CD14-positive monocyte (primary cell): ENCODE results near the gene BNIP2. TPM values are rescaled to one million over a fixed set of nuclear protein-coding genes. Genes with fewer than 3 reads are reported as not detected.

ENCODE experiments used
- DNase-seq, 3 donors: peaks; one replicate each; pipeline ENCODE4 v3.0.0-alpha.2; 2011 to 2022
- H2AFZ ChIP-seq: 2 replicates; pipeline ENCODE4 v1.6.0; 2012; ENCODE audit warnings: mild to moderate bottlenecking, low read depth, low read length, inconsistent platforms; ENCODE audit not compliant: insufficient read depth, poor library complexity, severe bottlenecking
- H3K27ac ChIP-seq, 2 donors: 1 replicate in 1 of 2; 2 replicates in 1 of 2; pipeline ENCODE4 v1.5.1; 2012 to 2013; ENCODE audit warnings: low read length in 2 of 2, control low read depth in 1 of 2, inconsistent platforms in 1 of 2, low read depth in 1 of 2, mild to moderate bottlenecking in 1 of 2
- H3K27me3 ChIP-seq, 2 donors: one replicate each; pipeline versions ENCODE4 v1.6.0 to v1.6.1; 2011 to 2013; ENCODE audit warnings: low read length in 2 of 2; ENCODE audit not compliant: control insufficient read depth in 2 of 2, insufficient read depth in 2 of 2
- H3K36me3 ChIP-seq, 2 donors: replicated peaks in 1 of 2; 1 replicate in 1 of 2; 2 replicates in 1 of 2; pipeline versions ENCODE4 v1.5.1 to v1.6.1; 2012 to 2013; ENCODE audit warnings: low read length in 2 of 2, control low read depth in 1 of 2, inconsistent platforms in 1 of 2, mild to moderate bottlenecking in 1 of 2; ENCODE audit not compliant: insufficient read depth in 2 of 2, control insufficient read depth in 1 of 2
- H3K4me1 ChIP-seq, 2 donors: 1 replicate in 1 of 2; 2 replicates in 1 of 2; pipeline versions ENCODE4 v1.5.1 to v1.6.1; 2012 to 2013; ENCODE audit warnings: low read length in 2 of 2, control low read depth in 1 of 2, inconsistent platforms in 1 of 2, mild to moderate bottlenecking in 1 of 2, moderate library complexity in 1 of 2; ENCODE audit not compliant: insufficient read depth in 2 of 2, control insufficient read depth in 1 of 2
- H3K4me2 ChIP-seq: replicated peaks from 2 replicates; pipeline ENCODE3; 2012; ENCODE audit warnings: low read length, moderate library complexity, mild to moderate bottlenecking; ENCODE audit not compliant: poor library complexity, severe bottlenecking; ENCODE audit errors: extremely low read depth
- H3K4me3 ChIP-seq, 3 experiments: fragments of 200-600 bp in 1 of 3; sonication (generic) in 1 of 3; replicated peaks in 1 of 3; 1 replicate in 2 of 3; 2 replicates in 1 of 3; pipeline ENCODE4 v1.5.1; 2011 to 2013; ENCODE audit warnings: low read length in 3 of 3, mild to moderate bottlenecking in 3 of 3, control low read depth in 2 of 3, low read depth in 2 of 3, inconsistent platforms in 1 of 3, moderate library complexity in 1 of 3
- H3K79me2 ChIP-seq: 2 replicates; pipeline ENCODE4 v1.6.0; 2012; ENCODE audit warnings: mild to moderate bottlenecking, control low read depth, inconsistent platforms, low read length, moderate library complexity; ENCODE audit not compliant: insufficient read depth
- H3K9ac ChIP-seq: 2 replicates; pipeline ENCODE4 v1.6.0; 2017; ENCODE audit warnings: low read length, mild to moderate bottlenecking; ENCODE audit not compliant: insufficient read depth, poor library complexity, severe bottlenecking
- H3K9me3 ChIP-seq, 2 donors: replicated peaks in 1 of 2; 1 replicate in 1 of 2; 2 replicates in 1 of 2; pipeline versions ENCODE4 v1.5.1 to v1.6.1; 2012 to 2013; ENCODE audit warnings: low read length in 2 of 2, control low read depth in 1 of 2; ENCODE audit not compliant: control insufficient read depth in 1 of 2, insufficient read depth in 1 of 2
- H4K20me1 ChIP-seq: 2 replicates; pipeline ENCODE4 v1.6.0; 2012; ENCODE audit warnings: mild to moderate bottlenecking, low read length, control low read depth, moderate library complexity; ENCODE audit not compliant: insufficient read depth
- H3K27ac Mint-ChIP-seq, 7 donors: one replicate each; pipeline ENCODE4 v1.8.0; 2020; ENCODE audit warnings: mild to moderate bottlenecking in 7 of 7, mixed read lengths in 7 of 7, moderate library complexity in 6 of 7, inconsistent platforms in 2 of 7
- H3K27me3 Mint-ChIP-seq, 3 donors: one replicate each; pipeline ENCODE4 v1.8.0; 2021 to 2022; ENCODE audit warnings: low read depth in 3 of 3, mild to moderate bottlenecking in 3 of 3, mixed read lengths in 3 of 3, moderate library complexity in 3 of 3, inconsistent platforms in 1 of 3
- H3K36me3 Mint-ChIP-seq, 2 donors: one replicate each; pipeline ENCODE4 v1.8.0; 2020; ENCODE audit warnings: mixed read lengths in 2 of 2, inconsistent platforms in 1 of 2, mild to moderate bottlenecking in 1 of 2
- H3K4me1 Mint-ChIP-seq: one replicate; pipeline ENCODE4 v1.8.0; 2020; ENCODE audit warnings: mild to moderate bottlenecking, mixed read lengths
- H3K4me3 Mint-ChIP-seq, 2 donors: one replicate each; pipeline ENCODE4 v1.8.0; 2020; ENCODE audit warnings: mild to moderate bottlenecking in 2 of 2, mixed read lengths in 2 of 2, moderate library complexity in 1 of 2
- H3K9me3 Mint-ChIP-seq, 7 donors: one replicate each; pipeline ENCODE4 v1.8.0; 2020 to 2022; ENCODE audit warnings: mixed read lengths in 7 of 7, mild to moderate bottlenecking in 6 of 7, moderate library complexity in 6 of 7, inconsistent platforms in 2 of 7
- CTCF ChIP-seq: fragments of 200-600 bp; IDR thresholded peaks from one replicate; pipeline ENCODE4 v1.8.0; 2022; ENCODE audit warnings: antibody characterized with exemption, mild to moderate bottlenecking
- WGBS: methylation state at CpG from one replicate; pipeline ENCODE4 v1.1.5; 2013; ENCODE audit warnings: missing lambda C conversion rate; ENCODE audit not compliant: insufficient coverage; 5-methylcytosine and 5-hydroxymethylcytosine counted together
- intact Hi-C, 2 donors: fragments of 100-400 bp; cut with micrococcal nuclease; formaldehyde crosslinking; loops; one replicate each; pipeline versions ENCODE4 v1.15.0 to v1.15.1; 2023
- polyA plus RNA-seq, 3 donors: library from polyadenylated mRNA; depleted of rRNA in 1 of 3; unstranded in 2 of 3; stranded (reverse) in 1 of 3; fragments of 300-500 nt in 2 of 3; fragments of >200 nt in 1 of 3; fragmentation: Illumina TruSeq in 2 of 3; gene quantifications; 1 replicate in 2 of 3; 2 replicates in 1 of 3; pipeline ENCODE4 v1.2.3, GENCODE V29; 2012 to 2021

BNIP2 gene
- polyA plus RNA-seq, 3 donors: 83.4 to 189 (median 136) TPM

GRCh38 chr15:59668556-59668955, 20.6 kb downstream of the BNIP2 start:
- H2AFZ ChIP-seq: no peak overlapping the region
- peaks cover 67% of the 10 kb centered on the region for H3K79me2 ChIP-seq
- no peaks in the 10 kb centered on the region for H3K27me3 ChIP-seq
- no peak overlapping the region for H3K27ac Mint-ChIP-seq
- no peak overlapping the region for H3K4me3 ChIP-seq
- no peaks in the 10 kb centered on the region for H3K9me3 Mint-ChIP-seq
- no peak overlapping the region for H3K27ac ChIP-seq
- no peaks in the 10 kb centered on the region for H3K4me1 ChIP-seq
- H3K9ac ChIP-seq: no peak overlapping the region
- intact Hi-C loops: no loop called here
- no peak overlapping the region for H3K4me2 ChIP-seq
- no peak overlapping the region for H3K4me3 Mint-ChIP-seq
- H3K36me3 ChIP-seq: peaks cover 96 to 97% of the 10 kb centered on the region in 2 donors
- no peaks in the 10 kb centered on the region for H3K4me1 Mint-ChIP-seq
- DNase-seq: no peak
- WGBS: no CpG with 5 or more reads among the region's 8 CpGs
- peaks cover 67 to 86% of the 10 kb centered on the region in 2 donors for H3K36me3 Mint-ChIP-seq
- peaks cover 97% of the 10 kb centered on the region for H4K20me1 ChIP-seq
- H3K9me3 ChIP-seq: no peaks in the 10 kb centered on the region
- H3K27me3 Mint-ChIP-seq: peaks cover 0 to 1% (median 0%) of the 10 kb centered on the region in 3 donors
- TF ChIP-seq CTCF: no peak

GRCh38 chr15:59662260-59662659, 26.9 kb downstream of the BNIP2 start:
- no CpG with 5 or more reads among the region's 1 CpG for WGBS
- no peak overlapping the region for H3K27ac Mint-ChIP-seq
- H3K36me3 ChIP-seq: peaks cover 73 to 82% of the 10 kb centered on the region in 2 donors

More at GRCh38 chr15:59662260-59662659, 26.9 kb downstream of the BNIP2 start:
- H4K20me1 ChIP-seq: peaks cover 71% of the 10 kb centered on the region
- Mint-ChIP-seq H3K36me3 (peaks cover 53 to 82% of the 10 kb centered on the region in 2 donors), H3K27me3 (peaks cover 0 to 1% (median 0%) of the 10 kb centered on the region in 3 donors), H3K4me3 (no peak overlapping the region), H3K9me3 (no peaks in the 10 kb centered on the region), H3K4me1 (peaks cover 2% of the 10 kb centered on the region)
- intact Hi-C loops: no loop called here
- H3K27ac ChIP-seq: no peak overlapping the region
- peaks cover 25% of the 10 kb centered on the region for H3K79me2 ChIP-seq
- no peaks in the 10 kb centered on the region for H3K9me3 ChIP-seq
- no peaks in the 10 kb centered on the region for H3K27me3 ChIP-seq
- no peak for TF ChIP-seq CTCF
- no peak overlapping the region for H3K4me3 ChIP-seq
- DNase-seq: no peak
- peaks cover 5 to 6% of the 10 kb centered on the region in 2 donors for H3K4me1 ChIP-seq
- H3K4me2 ChIP-seq: no peak overlapping the region
- no peak overlapping the region for H2AFZ ChIP-seq
- H3K9ac ChIP-seq: no peak overlapping the region
